ENCODE results near the gene RNF157. TPM values are rescaled to one million over a fixed set of nuclear protein-coding genes. Genes with fewer than 3 reads are reported as not detected.

The RNF157 gene
- total and polyA plus RNA-seq, 9 of the 15 experiments (the other 6 are each of a cell fraction or from before 2014, with no cell fraction given) = 8.1 to 31.7 (median 20.8) TPM

DNA sequence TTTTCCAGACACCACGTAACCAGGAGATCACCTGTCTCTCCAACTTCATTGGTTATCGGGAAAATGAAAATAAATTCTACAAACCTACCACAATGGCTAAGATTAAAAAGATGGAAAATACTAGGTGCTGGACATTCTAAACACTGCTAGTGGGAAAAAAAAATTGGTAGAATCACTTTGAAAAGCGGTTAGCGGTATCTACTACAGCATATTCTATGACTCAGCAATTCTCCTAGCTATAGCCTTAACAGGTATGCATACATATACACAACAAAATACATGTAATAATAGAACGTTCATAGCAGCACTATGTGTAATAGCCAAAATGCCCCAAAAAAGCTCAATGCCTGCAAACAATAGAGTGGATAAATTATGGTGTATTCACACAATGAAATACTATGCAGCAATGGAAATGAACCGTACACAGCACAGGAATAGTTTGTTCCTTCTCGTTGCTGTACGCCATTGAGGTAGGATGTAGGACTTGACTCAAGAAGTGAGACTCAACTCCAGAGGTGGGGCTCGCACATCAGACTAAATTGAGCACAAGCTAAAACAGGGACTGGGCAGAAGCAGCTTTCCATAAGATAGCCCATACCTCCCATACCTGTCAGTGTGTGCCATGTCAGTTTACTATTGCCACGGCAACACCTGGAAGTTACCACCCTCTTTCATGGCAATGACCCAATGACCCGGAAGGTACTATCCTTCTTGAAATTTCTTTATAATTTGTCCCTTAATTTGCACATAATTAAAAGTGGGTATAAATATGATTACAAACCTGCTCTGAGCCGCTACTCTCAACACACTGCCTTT is 44.8 kb downstream of the RNF157 start (continued):
- TF ChIP-seq SMAD4 (CRISPR knock-in tag; conservative IDR thresholded peaks at IDR 0.05) (peak; percentile 32; the same call in 1 of the 2 replicates), MGA (IDR thresholded peaks at IDR 0.05) (no peak), ELF4 (CRISPR knock-in tag; IDR thresholded peaks at IDR 0.05) (no peak), XRCC5 (IDR thresholded peaks at IDR 0.05; ENCODE audit: low read depth, low read length) (no peak), FOSL1 (tag; conservative IDR thresholded peaks at IDR 0.05) (no peak), MBD1 (CRISPR knock-in tag; IDR thresholded peaks at IDR 0.05) (no peak), SMARCB1 (IDR thresholded peaks at IDR 0.05; ENCODE audit: insufficient read length, low read depth) (peak; percentile 72), KLF10 (CRISPR knock-in tag; IDR thresholded peaks at IDR 0.05) (no peak), TSC22D4 (tag; IDR thresholded peaks at IDR 0.05) (no peak), TEAD2 (tag; IDR thresholded peaks at IDR 0.05) (no peak), ZNF354B (CRISPR knock-in tag; IDR thresholded peaks at IDR 0.05) (no peak), ZNF140 (CRISPR knock-in tag; IDR thresholded peaks at IDR 0.05) (no peak), ZZZ3 (IDR thresholded peaks at IDR 0.05) (no peak), ZNF436 (CRISPR knock-in tag; IDR thresholded peaks at IDR 0.05) (no peak)
- TF ChIP-seq, protein P1, sequence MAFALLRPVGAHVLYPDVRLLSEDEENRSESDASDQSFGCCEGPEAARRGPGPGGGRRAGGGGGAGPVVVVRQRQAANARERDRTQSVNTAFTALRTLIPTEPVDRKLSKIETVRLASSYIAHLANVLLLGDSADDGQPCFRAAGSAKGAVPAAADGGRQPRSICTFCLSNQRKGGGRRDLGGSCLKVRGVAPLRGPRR (CRISPR knock-in tag; IDR thresholded peaks at IDR 0.05) = no peak
